Kidney epithelial cell (primary cell): ENCODE results near the gene HS6ST2. TPM values are rescaled to one million over a fixed set of nuclear protein-coding genes. Genes with fewer than 3 reads are reported as not detected.

Experiments
- DNase-seq: peaks from one replicate; pipeline ENCODE4 v3.0.0-alpha.2; 2010; ENCODE audit warnings: low read depth
- H3K27me3 ChIP-seq: 2 replicates; pipeline ENCODE4 v1.6.0; 2011; ENCODE audit warnings: low read length; ENCODE audit not compliant: control insufficient read depth, insufficient read depth
- H3K36me3 ChIP-seq: 2 replicates; pipeline ENCODE4 v1.5.1; 2011; ENCODE audit warnings: low read length; ENCODE audit not compliant: control insufficient read depth, insufficient read depth
- H3K4me3 ChIP-seq: 2 replicates; pipeline ENCODE4 v1.5.1; 2011; ENCODE audit warnings: low read depth, mild to moderate bottlenecking, control low read depth, low read length
- CTCF ChIP-seq: IDR thresholded peaks from 2 replicates; pipeline ENCODE4 v1.5.1; 2011; ENCODE audit warnings: mild to moderate bottlenecking, moderate library complexity, low read length, control low read depth, inconsistent platforms; ENCODE audit not compliant: insufficient read depth, poor library complexity, severe bottlenecking
- total RNA-seq: library from RNA; depleted of rRNA; stranded (reverse); fragments of >200 nt; gene quantifications from 2 replicates; pipeline ENCODE4 v1.2.3, GENCODE V29; 2015

HS6ST2 gene
- total RNA-seq, 1 donor from 2014 or later: 8.4 TPM

GRCh38 chrX:132590350-132591026, 367.9 kb downstream of the HS6ST2 start:
- no peaks in the 10 kb centered on the region for H3K27me3 ChIP-seq
- DNase-seq: no peak
- H3K4me3 ChIP-seq: no peak overlapping the region
- TF ChIP-seq CTCF: no peak
- no peaks in the 10 kb centered on the region for H3K36me3 ChIP-seq

GRCh38 chrX:132584936-132585335, 373.5 kb downstream of the HS6ST2 start:
- no peak for TF ChIP-seq CTCF
- no peaks in the 10 kb centered on the region for H3K36me3 ChIP-seq
- no peak for DNase-seq
- no peak overlapping the region for H3K4me3 ChIP-seq
- no peaks in the 10 kb centered on the region for H3K27me3 ChIP-seq

GRCh38 chrX:132576939-132577338, 381.5 kb downstream of the HS6ST2 start:
- no peak overlapping the region for H3K4me3 ChIP-seq
- no peaks in the 10 kb centered on the region for H3K27me3 ChIP-seq
- DNase-seq: no peak
- TF ChIP-seq CTCF: no peak
- no peaks in the 10 kb centered on the region for H3K36me3 ChIP-seq

Other genes with a start within 250 kb of the HS6ST2 start
- not detected in 2 replicates for gene USP26, start 138.5 kb upstream of the HS6ST2 start, total RNA-seq